Measurements from ENCODE around the gene AARS2. TPM values are rescaled to one million over a fixed set of nuclear protein-coding genes. Genes with fewer than 3 reads are reported as not detected.
A peak's percentile ranks its signal among the peaks of the same experiment; 100 is the strongest.

Gene AARS2
- total RNA-seq, 6 donors from 2014 or later: 11.1 to 23.0 (median 12.0) TPM

- ATAC-seq (ENCODE audit: low FRiP score in 2 of 2) (peak; percentile 86 to 96), DNase-seq (peak; percentile 97 to 99)
- 0% methylated on average over 21 to 51 of the region's 72 CpGs for WGBS, 2 donors
- peak in 3 of 4 donors; percentile 69 to 90 (median 79) for TF ChIP-seq POLR2A (IDR thresholded peaks at IDR 0.05)
- TF ChIP-seq POLR2AphosphoS5 (IDR thresholded peaks at IDR 0.05): peak; percentile 53 to 88
- no peak for TF ChIP-seq EP300 (IDR thresholded peaks at IDR 0.05)
- TF ChIP-seq CTCF (IDR thresholded peaks at IDR 0.05): peak in 3 of 6 experiments; percentile 23 to 39 (median 37)
- Histone ChIP-seq H3K4me3 (peak within 1 kb of the TSS; percentile 73 to 92 (median 84)), H3K36me3 (peaks cover 0 to 8% (median 7%) of the 10 kb centered on the region in 4 donors), H3K4me1 (peaks cover 31 to 34% (median 32%) of the 10 kb centered on the region in 4 donors), H3K9me3 (no peaks in the 10 kb centered on the region), H3K27me3 (peaks cover 0 to 3% (median 2%) of the 10 kb centered on the region in 4 donors), H3K27ac (peak within 1 kb of the TSS; percentile 85 to 92 (median 92))
Observed at GRCh38 chr6:44265007-44265721, 48.0 kb downstream of the AARS2 start, which contains the start of gene NFKBIE. Gene NFKBIE (minus strand): TSS chr6:44265551. CDS start chr6:44265346, 205 bp downstream.

GRCh38 chr6:44264154-44265006 is 48.8 kb downstream of the AARS2 start:
- Histone ChIP-seq H3K27ac (peak overlapping the region; percentile 85 to 92 (median 92)), H3K36me3 (peaks cover 0 to 16% (median 14%) of the 10 kb centered on the region in 4 donors), H3K27me3 (no peaks in the 10 kb centered on the region), H3K4me3 (peak overlapping the region; percentile 73 to 92 (median 84)), H3K4me1 (peaks cover 29 to 32% (median 30%) of the 10 kb centered on the region in 4 donors), H3K9me3 (no peaks in the 10 kb centered on the region)
- DNase-seq: peak; percentile 26 to 84
- TF ChIP-seq POLR2A (IDR thresholded peaks at IDR 0.05) (peak in 1 of 4 donors; percentile 24), POLR2AphosphoS5 (IDR thresholded peaks at IDR 0.05) (no peak)
- 2 to 4% methylated on average over 8 to 13 of the region's 13 CpGs for WGBS, 2 donors
- ATAC-seq (ENCODE audit: low FRiP score in 2 of 2): peak; percentile 42 to 54

- WGBS, 2 donors: 18 to 41% methylated on average over 7 to 9 of the region's 9 CpGs
- Histone ChIP-seq H3K4me3 (peak overlapping the region in 3 of 4 donors; percentile 9 to 91 (median 78)), H3K9me3 (no peaks in the 10 kb centered on the region), H3K27ac (peak overlapping the region; percentile 43 to 92 (median 72)), H3K27me3 (no peaks in the 10 kb centered on the region), H3K4me1 (peaks cover 29 to 32% (median 30%) of the 10 kb centered on the region in 4 donors), H3K36me3 (peaks cover 0 to 24% (median 14%) of the 10 kb centered on the region in 4 donors)
- TF ChIP-seq POLR2A (IDR thresholded peaks at IDR 0.05) (peak in 1 of 4 donors; percentile 12), CTCF (IDR thresholded peaks at IDR 0.05) (no peak), POLR2AphosphoS5 (IDR thresholded peaks at IDR 0.05) (peak in 1 of 2 donors; percentile 19)
- peak; percentile 21 to 67 for DNase-seq
- peak; percentile 2 to 19 for ATAC-seq (ENCODE audit: low FRiP score in 2 of 2)
Observed at GRCh38 chr6:44263354-44264100, 49.6 kb downstream of the AARS2 start.

GRCh38 chr6:44262467-44263353 is 50.4 kb downstream of the AARS2 start:
- DNase-seq (no peak), ATAC-seq (ENCODE audit: low FRiP score in 2 of 2) (no peak)
- Histone ChIP-seq H3K27ac (peak overlapping the region; percentile 43 to 92 (median 72)), H3K36me3 (peaks cover 0 to 29% (median 14%) of the 10 kb centered on the region in 4 donors), H3K9me3 (no peaks in the 10 kb centered on the region), H3K27me3 (no peaks in the 10 kb centered on the region), H3K4me3 (peak overlapping the region in 3 of 4 donors; percentile 9 to 91 (median 78)), H3K4me1 (peaks cover 30 to 37% (median 34%) of the 10 kb centered on the region in 4 donors)
- 51% methylated on average over 6 to 7 of the region's 7 CpGs for WGBS, 2 donors
- no peak for TF ChIP-seq POLR2AphosphoS5 (IDR thresholded peaks at IDR 0.05)
- TF ChIP-seq CTCF (IDR thresholded peaks at IDR 0.05): no peak
- no peak for TF ChIP-seq POLR2A (IDR thresholded peaks at IDR 0.05)
- TF ChIP-seq EP300 (IDR thresholded peaks at IDR 0.05): no peak

Measured in upper lobe of left lung (tissue), 6 donors.